ENCODE results near the gene CERS6. TPM values are rescaled to one million over a fixed set of nuclear protein-coding genes. Genes with fewer than 3 reads are reported as not detected.
"Not testable (repeated sequence)": the region's sequence is repeated elsewhere in the genome, so short reads cannot be mapped to it uniquely, and the experiment has no call there.

The CERS6 gene
- total RNA-seq, 1 experiment from 2014 or later: 20.3 TPM

DNA sequence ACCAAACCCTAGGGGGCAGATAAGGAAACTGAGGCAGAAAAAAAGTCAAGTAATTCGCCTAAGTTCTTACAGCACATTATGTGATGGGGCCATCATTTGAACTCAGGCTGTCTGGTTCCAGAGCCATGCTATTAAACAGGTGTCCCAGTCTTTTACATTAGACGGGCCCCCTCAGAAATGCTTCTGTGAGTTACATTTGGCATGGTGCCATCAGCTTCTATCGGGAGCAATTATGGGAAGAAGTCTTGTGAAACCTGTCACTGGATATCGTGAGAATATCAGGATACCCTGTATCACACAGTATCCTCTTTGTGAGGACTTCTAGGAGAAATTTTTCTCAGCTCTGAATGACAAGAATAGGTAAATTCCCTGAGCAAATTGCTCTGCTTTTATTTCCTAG, 202.6 kb downstream of the CERS6 start:
- DNase-seq (ENCODE audit: low read depth, low spot score): no peak
- in situ Hi-C loops (cut with HindIII; ENCODE audit: low pct_unique_long_range_greater_than_20kb, low sequenced_read_pairs): no loop called here

DNA sequence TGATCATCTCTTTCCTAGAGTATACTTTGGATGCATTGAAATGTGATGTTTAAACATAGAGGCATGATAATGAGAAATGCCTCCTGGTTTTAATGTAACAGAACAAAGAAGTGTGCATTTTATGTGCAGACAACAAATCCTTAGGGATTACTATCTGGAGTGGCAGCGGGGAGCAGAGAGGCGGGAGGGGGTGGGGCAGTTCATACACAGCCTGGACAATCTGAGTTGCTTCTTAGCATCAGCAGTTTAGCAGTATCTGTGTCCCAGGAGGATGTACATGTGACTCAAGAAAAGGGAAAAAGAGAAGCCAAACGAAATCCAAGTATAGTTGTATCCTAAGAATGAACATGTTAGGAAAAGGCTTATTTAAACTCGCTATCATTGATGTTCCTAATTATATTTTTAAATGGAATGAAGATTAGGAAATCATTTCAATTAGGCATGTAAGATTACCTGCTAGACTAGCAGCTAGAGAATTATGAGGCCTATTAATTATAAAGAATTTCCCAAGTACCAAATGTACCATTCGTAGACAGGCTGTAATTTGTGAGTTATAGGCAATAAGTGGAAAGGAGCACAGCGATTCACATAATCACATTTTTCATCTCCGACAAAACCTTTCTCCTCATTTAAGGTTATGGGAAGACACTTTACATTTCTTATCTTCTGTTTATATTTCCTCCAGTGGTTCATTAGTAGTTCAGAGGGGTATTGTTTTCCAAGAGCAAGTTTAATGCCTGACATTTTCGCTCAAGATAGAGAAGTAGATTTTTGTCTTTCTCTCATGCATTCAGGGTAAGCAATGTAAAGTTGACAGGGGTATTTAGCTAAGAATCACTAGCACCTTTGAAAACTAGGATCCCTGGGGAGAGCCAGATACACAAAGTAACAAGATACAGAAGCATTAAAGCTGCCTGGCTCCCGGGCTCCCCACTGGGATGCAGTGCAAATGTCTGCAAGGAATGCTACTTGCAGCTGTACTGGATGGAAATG, 205.1 kb downstream of the CERS6 start:
- in situ Hi-C loops (cut with HindIII; ENCODE audit: low pct_unique_long_range_greater_than_20kb, low sequenced_read_pairs): no loop called here
- DNase-seq (ENCODE audit: low read depth, low spot score): no peak

DNA sequence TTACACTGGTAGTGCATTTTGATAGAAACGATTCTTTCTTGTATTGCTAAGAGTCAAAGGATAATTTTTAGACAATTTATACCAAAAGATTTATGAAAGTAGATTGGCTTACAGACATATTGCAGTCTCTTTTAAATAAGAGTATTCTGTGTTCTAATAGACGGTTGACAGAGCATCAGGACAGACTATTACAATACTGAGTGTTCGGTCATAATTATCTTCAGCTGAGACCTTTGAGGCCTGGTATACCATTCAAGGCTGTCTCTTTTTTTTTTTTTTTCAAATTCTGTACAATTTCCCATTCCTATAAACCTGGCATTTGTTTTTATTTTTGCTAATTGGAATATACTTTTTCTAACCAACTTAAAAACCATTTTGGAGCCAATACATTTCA, 205.8 kb downstream of the CERS6 start:
- in situ Hi-C loops (cut with HindIII; ENCODE audit: low pct_unique_long_range_greater_than_20kb, low sequenced_read_pairs): no loop called here
- DNase-seq (ENCODE audit: low read depth, low spot score): no peak

DNA sequence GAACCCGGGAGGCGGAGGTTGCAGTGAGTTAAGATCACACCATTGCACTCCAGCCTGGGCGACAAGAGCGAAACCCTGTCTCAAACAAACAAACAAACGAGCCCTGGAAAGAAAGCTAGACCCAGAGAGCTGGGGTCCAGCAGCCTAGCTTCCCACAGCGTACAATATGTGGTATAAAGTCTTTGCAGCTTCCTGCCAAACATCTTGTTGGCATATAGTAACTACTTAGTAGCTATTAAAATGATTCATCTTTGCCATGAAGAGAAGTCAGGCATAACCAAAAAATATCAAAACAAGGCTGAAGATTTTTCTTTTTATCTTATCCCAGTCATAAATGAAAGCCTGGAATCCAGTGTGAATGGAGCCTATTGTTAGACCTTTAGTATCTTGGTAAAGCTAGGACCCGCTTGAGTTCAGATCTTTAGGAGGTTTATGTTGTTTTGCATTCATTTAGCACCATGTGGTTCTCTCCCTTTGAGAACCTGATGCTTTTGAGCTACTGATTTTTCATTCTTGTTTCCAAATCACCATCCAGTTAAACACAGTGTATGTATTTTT, 206.7 kb downstream of the CERS6 start:
- in situ Hi-C loops (cut with HindIII; ENCODE audit: low pct_unique_long_range_greater_than_20kb, low sequenced_read_pairs): no loop called here
- peak; percentile 45 for DNase-seq (ENCODE audit: low read depth, low spot score)

DNA sequence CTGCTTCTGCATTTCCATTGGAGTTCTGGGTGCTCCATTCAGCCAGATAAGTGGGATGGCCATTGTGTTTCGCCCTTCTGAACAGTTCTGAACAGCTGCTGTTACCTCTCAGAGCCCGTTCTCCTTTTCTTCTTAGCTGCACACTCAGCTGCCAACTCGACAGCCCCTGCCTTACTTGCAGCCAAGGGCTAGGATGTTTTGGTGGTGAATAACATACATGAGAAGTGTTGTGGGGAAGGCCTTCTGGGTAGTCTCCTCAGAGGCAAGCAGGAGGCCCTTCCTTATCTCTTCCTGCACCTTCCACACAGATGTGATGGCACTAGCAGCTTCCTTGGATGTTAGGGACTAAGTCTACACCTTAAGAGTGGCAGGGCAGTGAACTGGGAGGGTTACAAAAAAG, 207.9 kb downstream of the CERS6 start:
- DNase-seq (ENCODE audit: low read depth, low spot score): no peak
- in situ Hi-C loops (cut with HindIII; ENCODE audit: low pct_unique_long_range_greater_than_20kb, low sequenced_read_pairs): no loop called here

DNA sequence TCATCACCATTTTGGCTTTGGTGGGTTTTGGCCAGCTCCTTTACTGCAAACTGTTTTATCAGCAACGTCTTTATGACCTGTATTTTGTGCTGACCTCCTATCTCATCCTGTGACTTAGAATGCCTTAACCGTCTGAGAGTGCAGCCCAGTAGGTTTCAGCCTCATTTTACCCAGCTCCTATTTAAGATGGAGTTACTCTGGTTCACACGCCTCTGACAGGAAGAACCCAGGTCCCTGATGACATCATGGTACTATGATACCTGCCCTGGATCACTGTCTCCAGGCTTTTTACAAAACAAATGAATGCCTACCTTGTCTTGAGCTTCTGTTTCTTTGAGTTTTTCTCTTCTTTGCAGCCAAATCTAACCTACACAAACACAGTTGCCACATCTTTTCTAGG, 208.6 kb downstream of the CERS6 start:
- DNase-seq (ENCODE audit: low read depth, low spot score); in situ Hi-C loops (cut with HindIII; ENCODE audit: low pct_unique_long_range_greater_than_20kb, low sequenced_read_pairs): not testable (repeated sequence)

DNA sequence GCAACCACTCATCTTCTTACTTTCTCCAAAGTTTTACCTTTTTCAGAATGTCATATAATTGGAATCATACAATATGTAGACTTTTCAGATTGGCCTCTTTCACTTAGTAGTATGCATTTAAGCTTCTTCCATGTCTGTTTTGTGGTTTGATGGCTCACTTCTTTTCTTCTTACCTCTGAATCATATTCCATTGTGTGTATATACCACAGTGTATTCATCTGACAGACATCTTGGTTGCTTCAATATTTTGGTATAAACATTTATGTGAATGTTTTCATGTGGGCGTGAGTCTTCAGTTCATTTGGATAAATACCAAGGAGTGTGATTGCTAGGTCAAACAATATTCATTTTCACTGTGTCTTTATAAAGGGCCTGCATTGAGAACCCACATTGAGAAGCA, 210.3 kb downstream of the CERS6 start:
- DNase-seq (ENCODE audit: low read depth, low spot score): no peak
- in situ Hi-C loops (cut with HindIII; ENCODE audit: low pct_unique_long_range_greater_than_20kb, low sequenced_read_pairs): no loop called here

DNA sequence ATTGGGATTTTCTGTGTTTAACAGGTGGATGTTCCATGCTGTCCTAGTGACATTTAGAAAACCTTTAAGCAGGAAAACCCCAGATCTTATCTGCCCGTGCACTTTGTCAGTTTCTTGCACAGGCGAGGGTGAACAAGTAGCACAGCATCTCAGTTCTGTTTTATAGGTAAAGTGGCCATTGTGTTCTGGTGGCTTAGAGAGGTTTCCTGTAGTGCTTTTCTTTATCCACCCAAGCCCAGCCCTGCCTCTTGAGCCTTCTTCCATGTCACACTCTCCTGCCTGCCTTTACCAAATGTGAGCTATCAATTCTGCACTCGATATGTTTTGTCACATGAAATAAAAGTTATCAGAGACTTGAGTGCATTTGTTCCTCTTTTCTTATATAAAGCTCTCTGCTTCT, 211.1 kb downstream of the CERS6 start:
- DNase-seq (ENCODE audit: low read depth, low spot score): no peak
- in situ Hi-C loops (cut with HindIII; ENCODE audit: low pct_unique_long_range_greater_than_20kb, low sequenced_read_pairs): no loop called here

DNA sequence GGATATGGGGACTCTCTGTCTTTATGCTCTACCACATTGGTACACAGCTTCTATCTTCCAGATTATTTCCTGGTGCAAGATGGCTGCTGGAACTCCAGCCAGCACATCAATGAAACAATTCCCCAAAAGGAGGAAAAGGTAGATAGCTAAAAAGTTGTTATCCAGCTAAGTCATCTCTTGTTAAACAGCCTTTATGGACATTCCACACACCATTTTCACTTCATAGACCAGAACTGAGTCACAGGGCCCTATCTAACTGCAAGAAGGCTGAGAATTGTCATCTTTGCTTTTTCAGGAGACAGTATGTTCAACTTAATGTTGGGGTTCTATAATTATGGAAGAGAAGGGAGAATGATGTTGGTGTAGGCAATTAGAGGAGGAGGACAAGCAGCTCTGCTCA, 213.1 kb downstream of the CERS6 start:
- in situ Hi-C loops (cut with HindIII; ENCODE audit: low pct_unique_long_range_greater_than_20kb, low sequenced_read_pairs): no loop called here
- no peak for DNase-seq (ENCODE audit: low read depth, low spot score)

DNA sequence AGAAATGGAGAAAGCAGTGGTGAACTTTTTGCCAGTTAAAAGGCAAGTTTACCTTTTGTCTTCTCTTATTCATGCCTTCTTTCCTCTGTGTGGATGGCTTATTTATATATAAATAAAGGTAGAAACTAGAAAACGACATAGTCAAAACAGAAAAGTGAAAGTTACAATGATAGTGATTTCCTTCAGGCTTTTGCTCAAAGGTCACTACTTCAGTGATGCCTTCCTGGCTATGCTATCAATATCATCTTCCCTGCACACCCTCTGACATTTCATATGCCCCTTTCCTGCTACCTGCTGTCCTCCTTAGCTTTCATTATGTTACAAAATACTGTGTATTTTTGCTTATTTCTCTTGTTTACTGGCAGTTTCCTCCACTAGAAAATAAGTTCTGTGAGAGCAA, 214.4 kb downstream of the CERS6 start:
- in situ Hi-C loops (cut with HindIII; ENCODE audit: low pct_unique_long_range_greater_than_20kb, low sequenced_read_pairs): no loop called here
- DNase-seq (ENCODE audit: low read depth, low spot score): no peak

DNA sequence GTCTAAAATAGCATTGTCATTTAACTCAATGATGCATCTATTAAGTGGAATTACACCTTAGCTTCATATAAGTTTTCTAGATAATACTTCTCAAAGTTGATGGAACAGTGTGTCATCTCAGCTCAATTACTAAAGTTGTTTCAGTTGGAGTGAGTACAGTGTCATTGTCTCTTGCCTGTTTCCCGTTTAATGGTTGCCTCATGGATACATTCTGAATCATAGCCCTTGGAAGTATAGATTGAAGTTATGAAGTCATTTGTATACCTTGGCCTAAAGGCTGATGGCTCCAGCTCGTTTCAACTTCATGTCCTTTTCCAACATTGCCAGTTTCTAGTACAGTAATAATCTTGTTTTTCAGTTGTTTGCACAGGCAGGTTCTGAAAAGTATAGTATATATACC, 215.9 kb downstream of the CERS6 start:
- in situ Hi-C loops (cut with HindIII; ENCODE audit: low pct_unique_long_range_greater_than_20kb, low sequenced_read_pairs): no loop called here
- no peak for DNase-seq (ENCODE audit: low read depth, low spot score)

DNA sequence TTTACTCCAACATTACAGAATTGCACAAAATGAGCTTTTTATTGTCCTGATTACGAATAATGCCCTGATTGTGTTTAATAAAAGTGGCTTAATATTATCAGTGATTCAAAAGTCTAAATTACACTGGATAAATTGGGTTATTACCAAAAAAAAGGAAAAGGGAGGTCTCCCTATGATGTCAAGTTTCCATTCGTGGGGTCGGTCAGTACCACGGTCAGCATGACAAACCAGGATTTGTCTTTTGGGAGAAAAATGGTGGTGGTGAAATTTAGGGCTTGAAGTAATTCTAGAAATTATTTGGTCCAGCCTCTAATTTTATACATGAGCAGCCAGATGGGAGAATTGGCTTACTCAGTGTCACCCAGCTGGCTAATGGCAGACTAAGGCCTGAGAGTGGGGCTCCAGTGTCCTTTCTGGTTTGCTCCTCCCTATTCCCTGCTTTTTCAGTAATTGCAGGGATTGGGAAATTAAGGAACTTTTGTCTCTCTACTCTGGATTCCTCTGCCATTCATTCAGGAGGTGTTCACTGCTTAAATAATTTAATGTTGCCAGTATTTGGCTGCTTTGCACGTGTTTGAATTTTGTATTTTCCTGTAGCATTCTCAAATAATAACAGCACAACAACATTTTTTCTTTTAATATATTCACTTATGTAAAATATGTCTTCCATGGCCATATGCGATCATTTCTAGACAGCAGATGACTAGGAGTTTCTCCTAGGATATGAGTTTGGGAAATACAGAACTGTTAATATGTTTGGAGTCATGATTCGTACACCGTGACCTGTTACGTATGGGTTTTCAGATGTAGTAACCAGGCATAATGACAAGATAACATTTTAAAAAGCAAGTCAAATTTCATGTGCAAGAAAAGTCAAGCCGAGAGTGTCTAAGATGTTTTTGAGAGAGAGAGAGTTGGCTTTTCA, 217.5 kb downstream of the CERS6 start:
- in situ Hi-C loops (cut with HindIII; ENCODE audit: low pct_unique_long_range_greater_than_20kb, low sequenced_read_pairs): no loop called here
- no peak for DNase-seq (ENCODE audit: low read depth, low spot score)

DNA sequence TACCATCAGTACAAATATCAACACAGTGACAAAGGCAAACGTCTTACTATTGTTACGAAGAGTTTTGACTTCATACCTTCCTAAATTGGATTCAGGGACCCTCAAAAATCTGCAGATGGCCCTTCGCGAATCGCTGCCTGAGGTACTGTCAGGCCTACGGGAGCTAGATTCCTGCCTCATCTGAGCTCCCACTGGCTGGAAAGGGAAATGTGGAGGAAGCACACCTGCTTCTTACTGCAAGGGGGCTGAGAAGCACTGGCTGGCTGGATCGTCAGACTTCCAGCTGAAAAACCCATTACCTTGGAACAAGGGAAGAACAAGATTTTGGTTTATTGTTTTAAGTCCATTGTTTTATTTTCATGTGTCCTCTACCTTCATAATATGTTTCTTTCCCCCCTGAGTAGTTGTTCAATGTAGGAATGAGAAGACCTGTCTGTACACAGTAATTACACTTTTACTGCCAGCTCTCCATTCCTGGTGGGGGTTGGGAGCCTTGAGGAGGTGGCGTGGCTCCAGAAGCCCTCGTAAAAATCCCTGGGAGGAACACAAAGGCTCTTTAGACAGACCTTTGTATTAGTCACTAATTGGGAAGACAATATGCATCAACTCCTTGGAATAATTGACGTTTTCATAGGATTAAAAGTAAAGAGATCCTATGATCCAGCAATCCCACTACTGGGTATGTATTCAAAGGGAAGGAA, 222.2 kb downstream of the CERS6 start:
- in situ Hi-C loops (cut with HindIII; ENCODE audit: low pct_unique_long_range_greater_than_20kb, low sequenced_read_pairs): no loop called here
- no peak for DNase-seq (ENCODE audit: low read depth, low spot score)

DNA sequence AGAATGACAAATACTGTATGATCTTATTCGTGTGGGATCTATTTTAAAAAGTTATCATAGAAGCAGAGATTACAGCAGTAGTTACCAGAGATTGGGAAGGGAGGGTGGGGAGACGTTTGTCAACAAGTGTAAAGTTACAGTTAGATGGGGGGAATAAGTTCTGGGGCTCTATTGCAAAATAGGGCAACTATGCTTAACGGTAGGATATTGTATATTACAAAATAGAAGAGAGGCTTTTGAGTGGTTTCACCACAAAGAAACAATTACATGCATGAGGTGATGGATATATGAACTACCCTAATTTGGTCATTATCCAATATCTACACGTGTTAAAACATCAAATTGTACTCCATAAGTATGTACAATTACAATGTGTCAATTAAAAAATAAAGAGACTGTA, 223.0 kb downstream of the CERS6 start:
- in situ Hi-C loops (cut with HindIII; ENCODE audit: low pct_unique_long_range_greater_than_20kb, low sequenced_read_pairs): no loop called here
- no peak for DNase-seq (ENCODE audit: low read depth, low spot score)

DNA sequence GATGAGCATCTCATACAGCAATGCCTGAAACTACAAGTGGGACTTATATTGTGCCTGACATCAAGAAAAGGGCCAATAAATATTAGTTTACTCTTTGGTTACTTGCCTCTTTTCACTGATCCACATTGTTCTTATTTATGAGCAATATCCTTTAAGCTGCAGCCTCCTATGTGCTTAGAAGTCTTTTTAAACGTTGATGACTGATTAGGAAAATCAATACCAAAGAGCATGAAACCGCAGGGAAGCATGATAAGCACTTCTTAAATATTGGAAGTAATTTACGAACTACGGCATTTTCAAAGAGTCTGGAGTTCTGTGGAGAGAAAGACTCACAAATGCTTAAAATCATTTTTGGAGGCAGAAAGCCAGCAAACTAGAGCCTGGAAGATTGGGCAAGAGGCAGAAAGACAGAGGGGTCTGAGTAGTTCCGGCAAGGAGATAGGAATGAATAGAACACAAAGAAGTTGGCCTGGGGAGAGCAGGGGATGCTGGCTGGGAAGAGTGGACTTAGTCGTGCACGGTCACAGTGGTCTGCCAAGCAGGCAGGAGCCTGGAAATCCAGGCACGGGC, 223.8 kb downstream of the CERS6 start:
- in situ Hi-C loops (cut with HindIII; ENCODE audit: low pct_unique_long_range_greater_than_20kb, low sequenced_read_pairs): no loop called here

DNA sequence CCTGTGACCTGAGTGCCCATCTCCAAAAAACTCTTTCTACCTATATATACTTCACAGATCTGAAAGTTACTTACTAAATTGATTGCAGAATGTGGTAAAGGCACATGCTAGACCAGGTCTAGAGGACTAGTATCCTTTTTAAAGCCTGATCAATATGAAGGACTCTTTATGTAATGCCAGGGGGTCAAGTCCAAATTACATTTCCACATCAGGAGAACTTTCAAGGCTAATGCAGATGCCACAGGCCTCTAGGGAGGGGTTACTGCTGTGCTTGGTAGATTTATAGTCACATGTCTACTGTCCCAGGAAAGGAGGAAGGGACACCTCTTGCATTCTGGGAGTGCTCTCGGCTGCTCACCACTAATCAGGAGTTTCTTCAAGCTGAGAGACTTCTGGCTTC, 227.9 kb downstream of the CERS6 start:
- in situ Hi-C loops (cut with HindIII; ENCODE audit: low pct_unique_long_range_greater_than_20kb, low sequenced_read_pairs): no loop called here
- DNase-seq (ENCODE audit: low read depth, low spot score): no peak

More for the DNA sequence above, 223.8 kb downstream of the CERS6 start:
- DNase-seq (ENCODE audit: low read depth, low spot score): no peak

DNA sequence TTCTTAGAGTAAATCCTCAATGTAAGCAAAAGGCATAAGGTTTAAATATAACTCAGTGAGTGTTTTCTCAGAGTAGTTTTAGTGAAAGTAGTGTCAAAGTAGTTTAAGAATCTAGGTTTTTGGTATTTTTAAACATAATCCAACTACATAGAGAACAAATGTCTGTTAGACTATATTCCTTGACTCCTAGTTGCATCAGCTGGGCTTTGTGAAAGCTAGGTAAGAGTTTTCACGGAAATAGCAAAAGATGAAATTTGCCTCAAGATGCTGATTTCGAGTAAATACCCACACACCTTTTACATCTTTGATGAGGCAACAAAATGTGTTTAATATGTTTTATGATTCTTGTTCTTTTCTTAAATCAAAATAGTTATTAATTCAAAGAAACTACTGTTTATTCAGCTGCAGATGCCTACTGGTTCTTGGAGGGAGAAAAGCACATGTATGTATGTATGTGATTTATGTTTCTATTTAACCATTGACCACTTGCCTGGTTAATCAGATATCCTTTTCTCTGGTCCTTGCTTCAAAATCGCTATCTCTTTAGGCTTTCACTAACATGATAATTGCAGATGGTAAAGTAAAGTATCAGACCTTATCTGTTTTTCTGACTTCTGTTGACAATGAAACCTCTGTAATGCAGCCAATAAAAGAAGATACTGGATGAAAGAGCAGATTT, 229.0 kb downstream of the CERS6 start:
- in situ Hi-C loops (cut with HindIII; ENCODE audit: low pct_unique_long_range_greater_than_20kb, low sequenced_read_pairs): no loop called here
- no peak for DNase-seq (ENCODE audit: low read depth, low spot score)

All from SK-MEL-5 (cell line).